ENCODE measurements around the gene PDCD4. TPM values are rescaled to one million over a fixed set of nuclear protein-coding genes. Genes with fewer than 3 reads are reported as not detected.
A peak's percentile ranks its signal among the peaks of the same experiment; 100 is the strongest.
"Not testable (repeated sequence)": the region's sequence is repeated elsewhere in the genome, so short reads cannot be mapped to it uniquely, and the experiment has no call there.

Gene PDCD4
- total RNA-seq, 4 donors from 2014 or later, result 230 to 445 (median 330) TPM

DNA sequence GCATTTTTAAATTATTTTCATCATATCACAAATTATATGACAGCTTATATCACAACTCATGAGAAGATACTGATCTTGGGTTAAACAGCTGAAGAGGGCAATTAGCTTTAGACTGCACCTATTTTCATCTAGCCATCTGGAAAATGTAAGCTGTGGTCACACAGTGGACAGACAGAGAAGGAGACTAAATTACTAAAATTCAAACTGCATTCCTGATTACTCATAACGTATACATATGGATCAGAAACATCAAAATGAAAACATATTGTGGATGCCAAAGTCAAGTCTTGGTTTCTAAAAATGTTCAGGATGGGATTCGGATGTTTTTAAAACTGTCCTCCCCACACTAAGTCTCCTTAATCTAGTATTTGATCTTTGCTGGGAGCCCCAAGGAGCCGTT is 40.6 kb downstream of the PDCD4 start:
- H3K4me3 ChIP-seq (ENCODE audit: low read depth, poor library complexity, severe bottlenecking), result no peak overlapping the region
- intact Hi-C loops (cut with DNase I; ENCODE audit: low total_unique reads), result no loop called here
- WGBS, 2 donors, result 80% methylated on average over 3 of the region's 3 CpGs
- DNase-seq (ENCODE audit: low spot score in 2 of 2), result no peak
- TF ChIP-seq POLR2A (IDR thresholded peaks at IDR 0.05) (no peak), CTCF (IDR thresholded peaks at IDR 0.05) (no peak)

GRCh38 chr10:110914431-110914830 is 42.7 kb downstream of the PDCD4 start:
- DNase-seq (ENCODE audit: low spot score in 2 of 2), result no peak
- 45 to 51% methylated on average over 2 of the region's 2 CpGs for WGBS, 2 donors
- intact Hi-C loops (cut with DNase I; ENCODE audit: low total_unique reads), result no loop called here
- no peak for TF ChIP-seq POLR2A (IDR thresholded peaks at IDR 0.05)
- no peak for TF ChIP-seq CTCF (IDR thresholded peaks at IDR 0.05)
- no peak overlapping the region for H3K4me3 ChIP-seq (ENCODE audit: low read depth, poor library complexity, severe bottlenecking)

GRCh38 chr10:110915035-110915434 is 43.3 kb downstream of the PDCD4 start:
- no peak for DNase-seq (ENCODE audit: low spot score in 2 of 2)
- 96 to 97% methylated on average over 6 of the region's 6 CpGs for WGBS, 2 donors
- intact Hi-C loops (cut with DNase I; ENCODE audit: low total_unique reads), result no loop called here
- no peak overlapping the region for H3K4me3 ChIP-seq (ENCODE audit: low read depth, poor library complexity, severe bottlenecking)
- no peak for TF ChIP-seq CTCF (IDR thresholded peaks at IDR 0.05)
- TF ChIP-seq POLR2A (IDR thresholded peaks at IDR 0.05), result no peak

DNA sequence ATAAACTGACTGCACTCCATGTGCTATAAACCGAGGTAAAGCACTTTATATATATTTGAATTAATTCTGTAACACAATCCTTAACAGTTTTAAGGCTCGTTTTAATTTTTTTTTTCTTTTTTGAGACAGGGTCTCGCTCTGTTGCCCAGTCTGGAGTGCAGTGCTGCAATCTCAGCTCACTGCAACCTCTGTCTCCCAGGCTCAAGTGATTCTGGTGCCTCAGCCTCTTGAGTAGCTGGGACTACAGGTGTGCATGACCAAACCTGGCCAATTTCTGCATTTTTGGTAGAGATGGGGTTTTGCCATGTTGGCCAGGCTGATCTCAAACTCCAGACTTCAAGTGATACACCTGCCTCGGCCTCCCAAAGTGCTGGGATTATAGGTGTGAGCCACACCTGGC is 43.9 kb downstream of the PDCD4 start:
- intact Hi-C loops (cut with DNase I; ENCODE audit: low total_unique reads), result not testable (repeated sequence)
- WGBS, 2 donors, result 95 to 97% methylated on average over 4 of the region's 4 CpGs

GRCh38 chr10:110916554-110917346 is 45.0 kb downstream of the PDCD4 start:
- 89 to 93% methylated on average over 3 of the region's 3 CpGs for WGBS, 2 donors
- TF ChIP-seq CTCF (IDR thresholded peaks at IDR 0.05) (no peak), POLR2A (IDR thresholded peaks at IDR 0.05) (no peak)
- no peak for DNase-seq (ENCODE audit: low spot score in 2 of 2)
- intact Hi-C loops (cut with DNase I; ENCODE audit: low total_unique reads), result no loop called here
- H3K4me3 ChIP-seq (ENCODE audit: low read depth, poor library complexity, severe bottlenecking), result no peak overlapping the region

More for the DNA sequence above, 43.9 kb downstream of the PDCD4 start:
- not testable (repeated sequence) for H3K4me3 ChIP-seq (ENCODE audit: low read depth, poor library complexity, severe bottlenecking); DNase-seq (ENCODE audit: low spot score in 2 of 2)

DNA sequence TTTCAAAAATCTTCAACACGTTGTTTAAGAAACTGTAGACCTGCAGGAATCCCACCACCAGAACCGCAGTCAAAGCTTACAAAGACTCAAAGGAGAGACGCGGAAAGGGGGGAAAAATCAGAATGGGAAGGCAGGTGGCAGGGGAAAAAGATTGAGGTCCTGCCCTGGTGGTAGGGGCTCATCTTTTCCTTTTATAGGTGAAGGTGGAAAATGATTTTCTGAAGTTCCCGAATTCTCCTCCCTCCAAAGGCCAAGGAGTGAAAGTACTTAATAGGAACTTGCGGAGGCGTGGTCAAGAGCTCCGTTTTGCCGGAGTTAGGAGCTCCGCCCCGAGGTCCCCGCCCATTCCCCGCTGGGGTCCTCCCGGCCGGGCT is 46.5 kb downstream of the PDCD4 start:
- DNase-seq (ENCODE audit: low spot score in 2 of 2), result peak; percentile 97 to 98
- intact Hi-C loops (cut with DNase I; ENCODE audit: low total_unique reads), result no loop called here
- WGBS, 2 donors, result 1% methylated on average over 14 to 15 of the region's 15 CpGs
- TF ChIP-seq POLR2A (IDR thresholded peaks at IDR 0.05), result no peak
- TF ChIP-seq CTCF (IDR thresholded peaks at IDR 0.05), result no peak
- peak overlapping the region; percentile 64 for H3K4me3 ChIP-seq (ENCODE audit: low read depth, poor library complexity, severe bottlenecking)

All from lower leg skin (tissue), 4 donors.